ENCODE measurements around the gene TMEM200A.

Gene TMEM200A

DNA sequence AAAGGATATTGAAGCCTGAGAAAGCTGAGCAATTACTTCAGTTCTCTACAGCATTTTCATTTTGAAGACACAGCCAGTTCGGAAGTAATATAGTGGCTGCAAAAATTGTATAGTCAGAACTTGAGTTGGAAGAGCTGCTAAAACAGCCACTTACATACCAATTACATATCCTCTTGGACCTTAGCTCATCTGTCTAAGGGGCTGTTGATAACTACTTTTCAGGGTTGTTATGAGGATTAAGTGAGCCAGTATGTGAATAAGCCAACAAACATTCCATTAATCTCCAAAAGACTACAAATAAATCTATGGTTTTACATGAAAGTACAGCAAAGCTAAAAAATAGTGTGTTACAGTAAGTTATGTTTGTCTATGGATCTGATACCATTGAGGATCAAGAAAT, 59.7 kb downstream of the TMEM200A start:
- no peak for DNase-seq
- ATAC-seq: no peak

DNA sequence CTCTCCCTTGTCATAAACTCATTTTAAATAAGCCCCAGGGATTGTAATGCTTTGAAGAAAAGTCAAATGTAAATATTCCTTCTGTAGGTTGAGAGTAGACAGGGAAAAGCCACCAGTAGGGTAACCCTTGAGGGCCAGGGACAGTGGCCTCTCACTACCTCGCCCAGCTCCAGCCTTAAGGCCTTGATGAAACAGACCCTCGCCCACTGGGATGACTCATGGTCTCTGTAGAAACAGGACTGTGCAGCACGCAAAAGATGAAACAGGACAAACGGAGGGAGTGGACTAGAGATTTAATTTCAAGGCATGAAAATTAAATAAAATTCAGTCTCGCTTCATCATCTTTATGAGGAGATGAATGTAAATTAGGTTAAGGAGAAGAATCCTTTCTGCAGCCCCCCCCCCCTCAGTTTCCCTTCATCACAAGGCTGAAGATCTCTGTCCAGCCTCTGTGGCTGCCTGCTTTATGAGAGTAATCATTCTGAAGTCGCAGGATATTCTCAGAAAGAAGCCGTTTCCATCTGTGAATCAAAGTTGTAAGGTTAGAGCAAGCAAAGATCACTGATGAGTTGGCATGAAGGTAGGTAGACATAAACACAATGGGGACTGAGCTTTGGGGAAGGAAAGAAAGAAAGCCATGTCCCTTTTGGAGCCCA, 60.4 kb downstream of the TMEM200A start:
- ATAC-seq (no peak), DNase-seq (no peak)

DNA sequence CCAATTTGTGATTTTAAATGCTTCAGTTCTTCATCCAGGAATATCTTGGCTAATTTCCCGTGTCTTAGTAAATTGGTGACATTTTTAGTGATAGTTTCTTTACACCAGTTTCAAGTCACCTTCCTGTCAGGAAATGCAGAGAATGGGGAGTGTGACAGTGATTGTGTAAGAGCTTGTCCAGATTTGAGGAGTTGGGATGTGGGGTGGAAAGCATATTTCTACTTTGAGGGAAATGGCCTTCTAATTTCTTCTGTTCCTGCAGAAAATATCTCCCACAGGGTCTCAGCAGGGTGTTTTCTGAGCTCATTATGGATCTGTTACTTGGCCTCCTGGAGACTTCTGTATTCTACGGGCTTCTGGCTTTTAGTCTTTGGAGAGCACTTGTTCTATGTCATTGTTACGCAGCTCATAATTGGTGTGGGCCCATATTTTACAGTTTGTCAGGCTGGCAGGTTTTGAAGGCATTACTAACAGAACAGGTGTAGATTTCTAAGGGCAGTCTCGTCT, 65.6 kb downstream of the TMEM200A start:
- no peak for DNase-seq
- no peak for ATAC-seq

DNA sequence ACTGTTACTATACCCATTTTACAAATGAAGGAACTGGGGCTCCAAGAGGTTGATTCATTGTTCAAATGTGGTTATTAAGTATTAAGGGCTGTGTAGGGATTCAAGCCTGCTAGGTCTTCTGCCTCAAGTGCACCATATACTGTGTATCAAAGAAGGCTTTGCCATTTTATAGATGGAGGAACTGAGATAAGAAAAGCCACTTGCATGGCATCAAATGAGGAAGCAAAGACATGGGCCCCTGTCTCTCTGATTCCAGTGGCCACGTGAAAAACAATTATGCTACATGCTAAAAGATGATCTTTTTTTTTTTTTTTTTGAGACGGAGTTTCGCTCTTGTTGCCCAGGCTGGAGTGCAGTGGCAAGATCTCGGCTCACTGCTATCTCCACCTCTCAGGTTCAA, 67.0 kb downstream of the TMEM200A start:
- no peak for ATAC-seq
- DNase-seq: no peak

DNA sequence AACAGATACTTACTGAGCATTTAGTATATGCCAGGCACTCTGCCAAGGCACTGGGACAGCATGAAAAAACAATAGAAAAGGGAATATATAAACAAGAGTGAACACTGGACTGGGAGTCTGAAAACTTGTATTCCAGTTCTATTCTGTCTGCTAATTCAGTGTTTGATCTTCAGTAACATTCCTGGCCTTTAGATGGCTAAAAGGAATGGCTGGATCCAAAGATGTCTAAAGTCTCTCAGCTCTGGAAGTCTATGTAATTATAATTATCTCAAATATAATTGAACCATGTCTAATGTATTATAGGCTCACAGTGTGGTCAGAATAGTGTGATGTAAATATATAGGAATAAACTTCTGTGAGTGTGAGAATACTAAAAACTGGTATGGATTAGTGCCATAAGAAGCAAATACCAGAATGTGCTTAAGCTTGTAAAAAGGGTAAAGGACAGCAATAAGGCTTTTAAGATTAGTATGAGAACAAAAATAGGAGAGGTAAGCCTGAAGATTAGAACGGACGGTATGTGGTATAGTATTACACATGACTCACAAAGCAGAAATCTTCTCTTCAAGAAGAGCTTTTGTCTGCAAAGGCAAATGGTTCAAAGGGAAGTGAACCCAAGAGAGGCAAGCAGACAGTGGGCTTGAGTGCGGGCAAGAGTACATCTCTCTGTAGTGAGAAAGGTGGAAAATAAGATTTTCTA, 68.5 kb downstream of the TMEM200A start:
- no peak for ATAC-seq
- no peak for DNase-seq

DNA sequence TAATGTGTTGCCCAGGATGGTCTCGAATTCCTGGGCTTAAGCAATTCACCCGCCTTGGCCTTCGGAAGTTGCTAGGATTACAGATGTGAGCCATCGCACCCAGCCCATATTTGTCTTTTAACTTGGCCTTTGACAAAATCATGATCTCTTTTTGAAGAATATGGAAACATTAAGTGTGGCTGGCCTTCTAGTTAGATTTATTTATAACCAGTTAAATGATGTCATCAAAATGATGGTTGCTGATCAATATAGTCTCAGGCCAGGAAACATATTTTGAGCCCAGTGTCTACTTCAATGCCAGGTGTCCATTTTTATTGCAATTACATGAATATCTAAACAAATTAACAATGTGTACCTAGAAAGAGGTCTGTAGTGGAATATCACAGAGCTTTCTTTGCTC, 69.4 kb downstream of the TMEM200A start:
- ATAC-seq: no peak

DNA sequence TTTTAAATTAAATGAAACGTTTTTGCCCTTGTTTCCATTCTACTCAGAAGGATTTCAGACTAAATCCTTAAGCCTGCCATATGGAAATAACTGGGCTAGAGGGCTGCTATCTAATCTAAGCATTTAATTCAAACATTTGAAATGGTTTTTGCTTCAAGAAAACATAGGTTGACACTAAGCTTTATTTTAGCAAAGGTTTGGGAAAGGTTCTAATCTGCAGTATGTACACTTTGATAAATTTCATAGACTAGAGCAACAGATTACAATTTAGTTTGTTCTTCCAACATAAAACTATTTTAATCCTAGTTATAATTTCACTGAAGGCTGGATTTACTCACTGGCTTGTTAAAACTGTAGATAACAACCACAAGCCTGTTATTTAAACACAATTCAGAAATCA, 72.1 kb downstream of the TMEM200A start:
- ATAC-seq: no peak

More for the DNA sequence above, 69.4 kb downstream of the TMEM200A start:
- no peak for DNase-seq

DNA sequence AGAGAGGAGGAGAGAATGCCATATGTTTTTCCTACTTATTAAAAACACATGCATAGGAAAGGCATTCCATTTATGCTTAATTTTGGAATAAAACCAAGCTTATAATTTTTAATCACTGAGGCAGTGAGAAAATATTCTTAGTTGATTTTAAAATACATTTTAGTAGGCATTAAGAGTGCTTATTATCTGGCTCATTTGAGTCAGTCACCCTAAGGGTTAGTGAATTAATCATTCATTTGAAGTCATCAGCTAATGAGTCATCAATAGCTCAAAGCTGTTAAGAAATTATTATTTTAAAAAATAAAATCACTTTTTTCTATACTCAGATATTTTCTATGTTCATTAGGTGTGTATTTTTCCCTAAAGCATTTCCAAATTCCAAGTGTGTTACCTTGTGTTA, 81.6 kb downstream of the TMEM200A start:
- no peak for ATAC-seq
- DNase-seq: no peak

More for the DNA sequence above, 72.1 kb downstream of the TMEM200A start:
- no peak for DNase-seq

DNA sequence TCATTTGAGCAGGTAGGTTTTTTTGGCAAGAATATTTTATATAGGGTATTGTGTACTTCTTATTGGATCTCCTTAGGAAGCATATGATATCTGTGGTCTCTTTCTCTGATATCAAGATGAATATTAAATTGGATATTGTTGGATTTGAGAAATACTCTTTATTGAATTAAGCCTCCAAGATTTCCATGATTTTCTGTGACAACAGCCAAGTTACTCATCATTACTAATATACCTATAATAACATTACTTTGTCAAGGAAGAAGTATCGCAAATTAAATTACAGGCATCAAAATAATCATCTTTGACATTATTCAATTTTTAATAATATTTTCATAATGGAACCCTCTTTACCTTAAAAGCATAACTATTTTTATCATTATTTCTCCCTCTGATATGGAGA, 86.5 kb downstream of the TMEM200A start:
- DNase-seq (no peak), ATAC-seq (no peak)

DNA sequence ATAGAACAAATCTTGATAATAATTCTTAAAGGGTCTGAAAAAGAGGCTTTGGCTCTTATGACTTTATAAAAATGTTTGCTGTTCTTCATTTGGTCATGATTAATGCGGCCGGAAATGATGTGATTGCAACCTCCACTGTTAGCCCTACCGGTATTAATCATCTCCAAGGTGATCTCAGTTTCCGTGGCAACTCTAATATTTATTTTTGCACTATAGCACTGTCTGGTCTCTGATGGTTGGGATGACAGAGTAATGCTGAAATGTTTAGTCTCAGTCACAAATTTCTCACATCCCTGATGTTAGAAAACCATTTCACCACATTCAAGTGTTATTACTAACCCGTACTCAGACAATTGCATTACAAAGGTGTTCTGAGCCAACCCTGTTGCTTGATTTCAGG, 87.4 kb downstream of the TMEM200A start:
- peak; percentile 61 for ATAC-seq
- no peak for DNase-seq

DNA sequence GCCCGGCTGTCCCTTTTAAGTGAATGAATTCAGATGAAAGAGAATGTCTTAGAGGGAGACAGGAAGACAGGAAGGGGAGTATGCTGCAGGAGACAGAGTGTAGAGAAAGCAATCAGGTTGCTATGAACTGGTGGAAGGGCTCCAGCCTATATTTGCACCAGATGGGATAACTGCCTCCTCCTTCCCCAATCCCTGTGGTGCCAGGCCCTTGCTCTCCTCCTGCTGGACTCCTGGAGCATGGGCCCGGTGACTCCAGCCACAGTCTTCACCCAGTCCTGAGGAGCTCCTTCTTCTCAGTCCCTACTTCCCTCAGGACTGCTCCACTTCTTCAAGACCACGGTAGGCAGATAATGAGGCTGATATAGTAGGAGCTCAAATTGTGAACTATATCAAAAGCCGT, 91.8 kb downstream of the TMEM200A start:
- DNase-seq (no peak), ATAC-seq (no peak)

DNA sequence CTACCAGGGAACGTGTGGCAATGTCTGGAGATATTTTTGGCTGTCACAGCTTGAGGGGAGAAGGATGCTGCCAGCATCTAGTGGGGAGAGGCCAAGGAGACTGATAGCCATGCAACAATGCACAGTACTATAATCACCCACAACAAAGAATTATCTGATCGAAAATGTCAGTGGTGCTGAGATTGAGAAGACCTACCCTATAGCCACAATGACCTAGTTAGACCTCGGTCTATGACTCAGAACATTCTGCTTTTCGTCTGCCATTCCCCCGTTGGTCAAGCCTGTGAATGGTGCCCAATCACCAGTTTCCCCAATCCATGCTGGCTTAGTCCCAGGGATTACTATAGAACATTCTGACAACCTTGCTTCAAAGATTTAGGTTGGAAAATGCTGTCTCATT, 93.5 kb downstream of the TMEM200A start:
- ATAC-seq: no peak
- DNase-seq: no peak

DNA sequence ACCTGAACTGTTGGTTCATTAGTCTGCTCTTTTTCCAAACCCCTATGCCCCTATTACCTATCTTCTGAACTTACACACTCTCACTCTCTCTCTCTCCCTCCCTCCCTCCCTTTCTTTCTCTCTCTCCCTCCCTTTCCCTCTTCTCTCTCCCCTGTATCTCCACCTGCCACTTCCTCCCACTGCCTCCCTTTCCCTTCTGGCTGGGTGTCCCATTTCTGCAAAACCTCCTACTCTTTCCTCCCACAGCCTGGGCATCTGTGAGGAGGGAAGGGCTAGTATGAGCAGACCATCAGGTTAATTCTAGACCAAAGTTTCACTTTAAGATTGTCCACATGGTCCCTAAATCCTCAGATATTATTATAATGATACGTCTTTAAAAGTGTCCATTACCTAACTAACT, 95.1 kb downstream of the TMEM200A start:
- no peak for ATAC-seq
- DNase-seq: no peak

DNA sequence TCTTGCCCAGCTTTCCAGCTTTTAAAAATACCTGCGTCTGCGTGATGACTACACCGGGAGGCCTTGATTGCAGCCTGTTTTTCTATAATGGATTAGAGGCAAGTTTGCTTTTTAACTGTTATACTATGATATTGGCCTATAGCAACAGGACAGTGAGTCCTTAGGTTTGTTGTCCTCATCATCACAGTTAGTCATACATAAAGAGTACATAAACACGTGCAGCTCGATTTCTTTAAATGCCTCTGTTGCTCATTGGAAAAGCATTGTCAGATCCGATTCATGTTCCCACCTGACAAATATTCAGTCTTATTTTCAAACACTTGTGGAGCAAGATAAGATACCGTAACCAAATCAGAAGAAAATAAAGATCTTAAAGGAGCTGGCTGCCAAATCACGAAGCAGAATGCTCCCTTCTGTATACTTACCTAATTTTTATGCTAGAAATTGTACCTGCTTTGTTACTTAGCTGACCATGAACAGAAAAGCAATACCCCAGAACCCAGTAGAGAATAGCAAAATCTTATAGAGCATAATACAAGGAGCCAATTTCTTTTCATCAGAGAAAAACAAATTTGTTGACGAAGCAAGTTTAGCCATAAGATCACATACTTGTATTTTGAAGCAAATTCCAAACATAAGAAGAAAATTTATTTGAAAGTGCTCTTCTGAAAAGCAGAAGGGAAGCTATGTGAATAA, 100.4 kb downstream of the TMEM200A start:
- DNase-seq: no peak

DNA sequence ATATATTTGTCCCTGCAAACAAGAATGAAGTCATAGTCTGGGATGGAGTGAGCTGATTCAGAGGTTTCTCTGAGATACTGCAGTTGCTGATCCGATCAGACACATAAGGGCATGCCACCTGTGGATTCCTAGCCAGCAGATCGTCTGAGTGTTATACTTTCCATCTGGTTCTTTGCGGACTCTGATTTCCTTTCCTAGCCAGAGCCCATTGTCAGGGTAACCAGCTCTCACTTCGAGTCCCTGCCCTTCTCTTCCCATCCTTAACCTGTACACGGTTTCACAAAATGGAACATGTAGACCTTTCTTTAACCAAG, 100.9 kb downstream of the TMEM200A start:
- ATAC-seq (no peak), DNase-seq (no peak)

More for the DNA sequence above, 100.4 kb downstream of the TMEM200A start:
- ATAC-seq: no peak

DNA sequence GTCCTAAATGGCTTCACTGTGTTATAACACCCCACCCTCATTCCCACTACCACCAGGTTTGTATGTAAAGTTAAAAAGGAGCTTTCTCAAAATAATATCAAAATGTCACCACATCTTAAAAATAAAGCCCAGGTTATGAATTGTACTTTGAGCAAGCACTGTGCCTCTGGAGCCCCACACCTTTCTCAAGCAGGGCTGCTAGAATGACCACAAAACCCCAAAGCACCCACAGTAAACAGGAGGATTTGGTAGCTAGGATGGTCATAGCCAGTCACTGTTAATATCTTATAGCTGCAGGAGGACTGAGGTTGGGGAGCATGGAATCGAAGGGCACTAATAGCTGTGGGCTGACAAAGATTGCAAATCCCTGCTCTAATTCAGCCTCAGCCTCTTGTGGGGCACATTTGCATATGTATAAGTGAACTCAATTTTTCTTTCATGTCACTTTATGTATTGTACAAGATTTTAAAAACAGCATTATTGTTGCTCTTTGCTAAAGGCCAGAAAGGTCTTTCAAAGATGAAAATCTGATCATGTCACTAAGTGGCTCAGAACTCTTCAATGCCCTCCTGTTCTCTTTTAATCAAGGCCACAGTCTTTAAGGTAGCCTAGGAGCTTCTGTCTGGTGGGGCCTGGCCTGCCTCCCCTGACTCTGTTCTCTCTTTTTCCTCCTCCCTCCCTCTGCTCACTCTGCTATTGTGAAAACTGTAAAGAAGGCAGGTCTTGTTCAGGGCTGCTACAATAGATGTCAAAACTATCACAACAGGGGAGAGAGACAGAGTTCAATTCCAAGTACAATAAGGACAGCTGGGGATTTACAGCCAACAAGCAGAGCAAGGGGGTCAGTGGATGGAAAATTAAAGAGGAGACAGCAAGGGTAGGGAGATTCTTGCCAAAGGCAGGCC, 101.6 kb downstream of the TMEM200A start:
- DNase-seq (no peak), ATAC-seq (peak; percentile 57)

DNA sequence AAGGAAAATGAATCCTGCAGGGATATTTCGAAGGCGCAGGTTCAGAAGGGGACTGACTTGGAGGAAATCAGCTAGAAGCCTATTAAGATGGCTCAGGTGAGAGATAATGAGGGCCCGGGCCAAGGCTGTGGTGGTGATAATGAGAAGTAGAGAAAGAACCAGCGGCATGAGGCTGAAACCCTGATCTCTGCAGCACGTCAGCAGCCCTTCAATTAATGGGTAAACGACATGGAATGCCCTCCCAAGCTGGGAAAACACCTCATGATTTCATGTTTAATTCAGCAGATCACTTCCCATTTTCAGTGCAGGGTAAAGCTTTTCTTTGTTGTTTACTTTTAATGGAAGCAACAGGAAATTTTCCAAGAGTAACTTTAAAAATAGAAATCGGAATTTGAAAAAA, 104.9 kb downstream of the TMEM200A start:
- ATAC-seq (no peak), DNase-seq (no peak)

DNA sequence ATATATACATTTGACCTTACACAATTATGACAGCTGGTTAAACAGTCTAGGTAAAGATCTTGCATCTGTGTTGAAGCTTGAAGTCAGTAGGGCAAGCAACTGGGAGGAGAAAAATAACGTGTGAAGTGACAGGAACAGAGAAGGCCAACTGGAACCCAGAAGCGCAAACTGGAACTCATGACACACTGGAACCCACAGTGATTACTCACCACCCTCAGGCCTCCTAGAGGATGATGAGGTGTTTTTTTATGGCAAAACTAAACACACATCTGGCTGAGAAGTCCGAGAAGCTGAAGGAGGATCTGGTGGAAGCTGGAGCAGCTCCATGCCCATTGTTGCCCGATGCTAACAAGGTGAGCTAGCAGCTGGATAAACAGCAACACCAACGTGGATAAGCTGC, 108.1 kb downstream of the TMEM200A start:
- DNase-seq: no peak
- peak; percentile 49 for ATAC-seq

DNA sequence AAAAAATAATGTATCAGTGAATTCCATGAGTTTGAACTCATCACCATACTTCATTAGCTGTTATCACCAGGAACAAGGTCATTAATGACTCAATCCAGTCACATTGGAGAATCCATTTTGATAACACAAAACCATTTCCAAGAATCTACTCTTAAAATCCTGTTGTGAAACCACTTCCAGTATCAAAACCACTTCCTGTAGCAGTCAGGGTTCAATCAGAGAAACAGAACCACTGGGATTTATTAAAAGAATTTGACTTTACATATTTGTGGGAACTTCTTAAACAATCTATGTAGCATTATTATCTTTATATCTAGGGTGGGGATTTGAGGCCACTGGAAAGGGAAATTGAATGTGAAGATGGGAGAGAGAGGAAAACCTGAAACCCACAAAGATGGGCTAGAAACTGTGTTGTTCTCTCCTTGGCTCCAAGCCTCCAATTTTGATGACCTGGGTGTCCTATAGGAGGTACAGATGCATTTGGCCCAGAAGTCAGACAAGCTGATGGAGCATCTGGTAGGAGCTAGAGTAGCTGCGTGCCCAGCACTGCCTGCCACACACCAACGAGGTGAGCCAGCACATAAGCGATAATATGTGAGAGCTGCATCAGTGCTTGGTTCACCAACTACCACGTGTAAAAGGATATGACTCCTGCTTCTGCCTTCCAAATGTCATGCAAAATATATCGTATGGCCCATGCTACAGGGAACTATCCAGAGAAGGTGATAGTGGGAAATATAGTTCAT, 117.0 kb downstream of the TMEM200A start:
- ATAC-seq: no peak
- DNase-seq: no peak

DNA sequence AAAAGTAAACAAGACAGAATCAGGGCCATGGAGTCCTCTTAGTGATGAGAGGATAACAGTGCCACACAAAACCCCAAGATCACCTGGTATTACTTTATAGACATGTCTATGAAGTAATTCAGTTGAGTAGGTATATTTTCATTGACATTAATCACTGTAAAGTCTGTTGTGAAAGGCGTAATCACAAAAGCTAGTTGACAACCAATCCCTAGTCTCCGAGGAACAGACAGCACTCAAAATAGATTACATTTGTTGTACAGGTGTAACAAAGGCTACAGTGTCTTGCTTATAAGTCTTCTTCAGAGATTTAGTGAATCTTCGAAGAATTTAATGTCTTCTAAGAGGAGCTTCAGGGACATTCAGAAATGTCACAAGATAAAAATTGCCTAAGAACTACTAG, 120.1 kb downstream of the TMEM200A start:
- DNase-seq (no peak), ATAC-seq (no peak)

DNA sequence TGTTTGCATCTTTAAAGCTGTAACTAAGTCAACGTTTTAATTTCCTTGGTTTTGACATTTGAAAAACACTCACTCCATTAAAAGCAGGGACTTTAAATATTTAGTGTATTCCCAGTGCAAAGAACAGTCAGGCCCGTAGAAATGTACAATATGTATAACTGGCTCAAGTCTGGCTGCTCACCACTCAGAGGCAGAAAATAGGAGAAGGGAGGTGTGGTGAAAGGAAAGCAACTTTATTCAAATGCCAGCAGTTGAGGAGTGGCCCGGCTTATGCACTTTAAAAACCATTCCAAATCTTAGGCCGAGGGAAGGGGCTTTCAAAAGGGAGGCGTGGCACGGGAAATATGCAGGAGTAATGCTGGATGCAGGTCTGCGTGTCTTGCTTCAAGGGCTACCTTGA, 120.6 kb downstream of the TMEM200A start:
- ATAC-seq (no peak), DNase-seq (no peak)

DNA sequence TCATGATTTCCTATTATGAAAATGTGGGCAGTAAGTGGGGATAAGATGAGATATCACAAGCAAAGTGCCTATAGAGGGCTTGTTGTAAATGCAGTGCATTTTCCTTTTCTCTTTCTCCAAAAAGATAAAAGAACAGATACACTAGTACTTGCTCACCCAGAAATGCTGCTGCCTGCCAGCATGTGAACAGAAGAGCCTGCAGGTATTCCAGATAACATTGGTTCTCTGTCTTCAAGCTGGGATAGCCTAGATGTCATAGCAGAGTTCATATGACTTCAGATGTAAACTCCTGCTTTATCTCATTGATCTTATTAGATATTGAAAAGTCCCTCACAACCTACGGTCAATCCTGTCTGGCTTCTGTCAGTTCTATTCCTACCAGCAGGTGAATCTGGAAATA, 123.7 kb downstream of the TMEM200A start:
- ATAC-seq: no peak
- DNase-seq: no peak

Measured in stimulated activated naive CD8-positive, alpha-beta T cell treated with anti-CD3 and anti-CD28 coated beads, Interleukin-15, Interleukin-2, amounts not matched to agents 100 U/mL and 50 U/mL, for 24 hours (primary cell).